Upper lobe of left lung (tissue), 4 donors: ENCODE data around the gene TRIM40.

Experiments
- CTCF ChIP-seq, 6 experiments: fragments of 450-650 bp in 4 of 6; fragments of 200-600 bp in 2 of 6; sonication (generic) in 2 of 6; IDR thresholded peaks; one replicate each; pipeline ENCODE4 v1.5.1; 2016 to 2019; ENCODE audit warnings: antibody characterized with exemption in 6 of 6
- EP300 ChIP-seq, 4 donors: sonication (generic); formaldehyde crosslinking; IDR thresholded peaks; one replicate each; pipeline ENCODE4 v1.5.1; 2017; ENCODE audit warnings: antibody characterized with exemption in 4 of 4, control low read depth in 2 of 4
- POLR2A ChIP-seq, 4 donors: fragments of 450-650 bp; IDR thresholded peaks; one replicate each; pipeline ENCODE4 v1.5.1; 2016 to 2017; ENCODE audit warnings: antibody characterized with exemption in 4 of 4, mild to moderate bottlenecking in 2 of 4
- POLR2AphosphoS5 ChIP-seq, 2 donors: sonication (generic); formaldehyde crosslinking; IDR thresholded peaks; one replicate each; pipeline ENCODE4 v1.5.1; 2017; ENCODE audit warnings: antibody characterized with exemption in 2 of 2

- TF ChIP-seq CTCF (IDR thresholded peaks at IDR 0.05) (no peak), POLR2A (IDR thresholded peaks at IDR 0.05) (no peak), EP300 (IDR thresholded peaks at IDR 0.05) (no peak), POLR2AphosphoS5 (IDR thresholded peaks at IDR 0.05) (no peak)
These were observed 56.1 kb downstream of the TRIM40 start for GRCh38 chr6:30192076-30192475.
